ENCODE data around the gene SYT1. TPM values are rescaled to one million over a fixed set of nuclear protein-coding genes. Genes with fewer than 3 reads are reported as not detected.

SYT1 gene
- total RNA-seq, 1 experiment from 2014 or later = 15.8 TPM

GRCh38 chr12:79016181-79016580 lies 151.6 kb downstream of the SYT1 start:
- H3K9ac ChIP-seq (ENCODE audit: extremely low read depth, insufficient read length, low read length) = no peak overlapping the region
- WGBS (ENCODE audit: extremely low coverage, insufficient read length, low lambda C conversion rate) = no CpG with 5 or more reads among the region's 2 CpGs
- H3K9me3 Mint-ChIP-seq = peaks cover 0 to 3% of the 10 kb centered on the region in 2 experiments; a peak in 1 of 5 replicates

More at GRCh38 chr12:79016181-79016580, 151.6 kb downstream of the SYT1 start:
- peaks cover 3 to 4% of the 10 kb centered on the region in 2 experiments; a peak in 2 of 4 replicates for H3K4me1 Mint-ChIP-seq
- H3K23ac ChIP-seq (ENCODE audit: insufficient read length, low read depth, low read length) = no peak overlapping the region
- no peak overlapping the region for H2BK12ac ChIP-seq (ENCODE audit: insufficient read length, low read depth, low read length)
- H2BK20ac ChIP-seq (ENCODE audit: low read depth, low read length, poor library complexity, severe bottlenecking) = no peak overlapping the region
- no peak overlapping the region for H4K91ac ChIP-seq (ENCODE audit: insufficient read length, low read depth, low read length)
- H3K23me2 ChIP-seq (ENCODE audit: insufficient read length, low read depth, low read length, poor library complexity, severe bottlenecking) = no peaks in the 10 kb centered on the region
- H3K4me3 Mint-ChIP-seq = no peak overlapping the region
- peaks cover 5 to 8% (median 6%) of the 10 kb centered on the region in 3 experiments; a peak in 5 of 7 replicates for H3K36me3 Mint-ChIP-seq (ENCODE audit: insufficient read depth in 1 of 3, low read depth in 3 of 3)
- H2BK120ac ChIP-seq (ENCODE audit: low read depth, low read length, poor library complexity, severe bottlenecking) = no peak overlapping the region
- H3K27me3 Mint-ChIP-seq (ENCODE audit: low read depth) = no peaks in the 10 kb centered on the region
- H3K27ac ChIP-seq (ENCODE audit: insufficient read length, low read depth, low read length) = no peak overlapping the region
- H2AK5ac ChIP-seq (ENCODE audit: insufficient read length, low read length) = no peak overlapping the region
- no peak overlapping the region for H3K18ac ChIP-seq (ENCODE audit: insufficient read length, low read depth, low read length)
- no peak overlapping the region for H4K5ac ChIP-seq (ENCODE audit: insufficient read length, low read depth, low read length)
- no peak overlapping the region for H3T11ph ChIP-seq (ENCODE audit: low read length)
- no peak overlapping the region for H3K14ac ChIP-seq (ENCODE audit: insufficient read depth, low read length)
- no peak overlapping the region; a peak in 1 of 7 replicates for H3K27ac Mint-ChIP-seq
- no peak overlapping the region for H4K8ac ChIP-seq (replicated peaks; ENCODE audit: insufficient read length, low read depth, low read length)
- H3K56ac ChIP-seq (ENCODE audit: insufficient read length, low read depth, low read length) = no peak overlapping the region
- no peak for TF ChIP-seq CTCF (conservative IDR thresholded peaks at IDR 0.05)
- H2BK5ac ChIP-seq (ENCODE audit: insufficient read length, low read length) = no peak overlapping the region
- H2AFZ ChIP-seq (ENCODE audit: low read length) = no peak overlapping the region
- DNase-seq = no peak
- H3K4me2 ChIP-seq (ENCODE audit: insufficient read depth, insufficient read length, low read length) = no peak overlapping the region
- H3K4me1 ChIP-seq (ENCODE audit: insufficient read depth, low read length) = no peaks in the 10 kb centered on the region
- H3K9me3 ChIP-seq (ENCODE audit: control insufficient read depth, low read depth, low read length) = no peaks in the 10 kb centered on the region
- no peaks in the 10 kb centered on the region for H3K79me2 ChIP-seq (ENCODE audit: insufficient read depth, low read length)
- H3K4ac ChIP-seq (ENCODE audit: low read depth, low read length) = no peak overlapping the region
- H2BK15ac ChIP-seq (ENCODE audit: low read depth, low read length) = no peak overlapping the region
- H3K27me3 ChIP-seq (ENCODE audit: insufficient read depth, low read length) = no peaks in the 10 kb centered on the region
- no peaks in the 10 kb centered on the region for H3K79me1 ChIP-seq (ENCODE audit: insufficient read depth, low read depth, low read length, poor library complexity, severe bottlenecking)
- no peaks in the 10 kb centered on the region for H4K20me1 ChIP-seq (ENCODE audit: control insufficient read depth, insufficient read depth, insufficient read length)

Measured in H9 (cell line).